PC-3 (cell line): ENCODE results near the gene GIMAP2. TPM values are rescaled to one million over a fixed set of nuclear protein-coding genes. Genes with fewer than 3 reads are reported as not detected.

Experiments
- ATAC-seq: fragments of 200-7000 bp; cut with Tn5 transposase; 2 replicates; pipeline ENCODE4 v1.9.1; 2020; ENCODE audit warnings: mild to moderate bottlenecking, moderate library complexity
- BruUV-seq: library from RNA; stranded (reverse); fragments of 400-500 nt; replicated peaks from 2 replicates; lab custom pipeline; 2021; lab: Mats Ljungman, UMichigan
- CTCF ChIA-PET: fragments of 300-600 bp; sonication (Branson Sonifier 250); formaldehyde crosslinking; loops from one replicate; lab custom pipeline; 2022; ENCODE audit warnings: antibody characterized with exemption; lab: Charles Lee
- POLR2A ChIA-PET: fragments of 300-600 bp; sonication (Branson Sonifier 250); formaldehyde crosslinking; loops from one replicate; lab custom pipeline; 2022; ENCODE audit warnings: antibody characterized with exemption; ENCODE audit not compliant: unreplicated experiment; lab: Charles Lee
- DNase-seq: peaks from one replicate; pipeline ENCODE4 v3.0.0-alpha.2; 2015
- H2AFZ ChIP-seq: fragments of 300-600 bp; sonication (generic); 2 replicates; pipeline ENCODE4 v1.6.0; 2016; ENCODE audit warnings: antibody characterized with exemption, low read length
- H3F3A ChIP-seq: fragments of 300-600 bp; sonication (generic); one replicate; pipeline ENCODE4 v1.6.0; 2017; ENCODE audit warnings: antibody characterized with exemption, low read length, control low read depth, mild to moderate bottlenecking; ENCODE audit not compliant: unreplicated experiment
- H3K27ac ChIP-seq: fragments of 300-600 bp; sonication (generic); 2 replicates; pipeline ENCODE4 v1.5.1; 2016; ENCODE audit warnings: mild to moderate bottlenecking, low read length
- H3K27me3 ChIP-seq: fragments of 300-600 bp; sonication (generic); 2 replicates; pipeline ENCODE4 v1.6.1; 2016; ENCODE audit warnings: low read length, mixed read lengths
- H3K36me3 ChIP-seq: fragments of 300-600 bp; sonication (generic); 2 replicates; pipeline ENCODE4 v1.6.1; 2016; ENCODE audit warnings: low read depth, mixed run types, low read length, mixed read lengths
- H3K4me1 ChIP-seq: fragments of 300-600 bp; sonication (generic); 2 replicates; pipeline ENCODE4 v1.5.1; 2016; ENCODE audit warnings: low read length; ENCODE audit not compliant: insufficient read depth
- H3K4me2 ChIP-seq: fragments of 300-600 bp; sonication (generic); 2 replicates; pipeline ENCODE4 v1.6.0; 2016; ENCODE audit warnings: low read length
- H3K4me3 ChIP-seq: fragments of 300-600 bp; sonication (generic); 2 replicates; pipeline ENCODE4 v1.5.1; 2016; ENCODE audit warnings: mild to moderate bottlenecking, low read length, mixed read lengths
- H3K79me2 ChIP-seq: fragments of 300-600 bp; sonication (generic); 2 replicates; pipeline ENCODE4 v1.6.1; 2017; ENCODE audit warnings: low read length, mixed read lengths
- H3K9ac ChIP-seq: fragments of 300-600 bp; sonication (generic); 2 replicates; pipeline ENCODE4 v1.6.0; 2016; ENCODE audit warnings: mild to moderate bottlenecking, low read length
- H3K9me2 ChIP-seq: fragments of 300-600 bp; sonication (generic); replicated peaks from 2 replicates; pipeline ENCODE4 v1.6.1; 2016; ENCODE audit warnings: mixed run types, low read length, mixed read lengths
- H3K9me3 ChIP-seq: fragments of 300-600 bp; sonication (generic); 2 replicates; pipeline ENCODE4 v1.6.1; 2016; ENCODE audit warnings: low read length, mixed read lengths
- H4K20me1 ChIP-seq: fragments of 300-600 bp; sonication (generic); 2 replicates; pipeline ENCODE4 v1.6.1; 2016; ENCODE audit warnings: low read length, mixed read lengths
- EZH2 ChIP-seq: fragments of 300-600 bp; sonication (generic); IDR thresholded peaks from one replicate; pipeline ENCODE4 v1.6.1; 2017; ENCODE audit warnings: antibody characterized with exemption, mild to moderate bottlenecking, low read length; ENCODE audit not compliant: unreplicated experiment
- EZH2phosphoT487 ChIP-seq: fragments of 300-600 bp; sonication (generic); IDR thresholded peaks from 2 replicates; pipeline ENCODE4 v1.6.1; 2018; ENCODE audit warnings: mild to moderate bottlenecking, antibody characterized with exemption, low read length, borderline replicate concordance
- intact Hi-C: fragments of 100-400 bp; cut with micrococcal nuclease; formaldehyde crosslinking; loops from 2 replicates; pipeline ENCODE4 v1.9.0; 2023
- total RNA-seq: library from RNA; depleted of rRNA; stranded (reverse); fragments of >200 nt; gene quantifications from 2 replicates; pipeline ENCODE4 v1.2.3, GENCODE V29; 2014
- TF ChIP-seq, protein P1 (sequence below): fragments of 300-600 bp; sonication (generic); conservative IDR thresholded peaks from 2 replicates; pipeline ENCODE4 v1.5.1; 2017; ENCODE audit warnings: antibody characterized with exemption, low read depth, mild to moderate bottlenecking, low read length

Gene GIMAP2
- total RNA-seq, 1 experiment from 2014 or later: not detected

DNA sequence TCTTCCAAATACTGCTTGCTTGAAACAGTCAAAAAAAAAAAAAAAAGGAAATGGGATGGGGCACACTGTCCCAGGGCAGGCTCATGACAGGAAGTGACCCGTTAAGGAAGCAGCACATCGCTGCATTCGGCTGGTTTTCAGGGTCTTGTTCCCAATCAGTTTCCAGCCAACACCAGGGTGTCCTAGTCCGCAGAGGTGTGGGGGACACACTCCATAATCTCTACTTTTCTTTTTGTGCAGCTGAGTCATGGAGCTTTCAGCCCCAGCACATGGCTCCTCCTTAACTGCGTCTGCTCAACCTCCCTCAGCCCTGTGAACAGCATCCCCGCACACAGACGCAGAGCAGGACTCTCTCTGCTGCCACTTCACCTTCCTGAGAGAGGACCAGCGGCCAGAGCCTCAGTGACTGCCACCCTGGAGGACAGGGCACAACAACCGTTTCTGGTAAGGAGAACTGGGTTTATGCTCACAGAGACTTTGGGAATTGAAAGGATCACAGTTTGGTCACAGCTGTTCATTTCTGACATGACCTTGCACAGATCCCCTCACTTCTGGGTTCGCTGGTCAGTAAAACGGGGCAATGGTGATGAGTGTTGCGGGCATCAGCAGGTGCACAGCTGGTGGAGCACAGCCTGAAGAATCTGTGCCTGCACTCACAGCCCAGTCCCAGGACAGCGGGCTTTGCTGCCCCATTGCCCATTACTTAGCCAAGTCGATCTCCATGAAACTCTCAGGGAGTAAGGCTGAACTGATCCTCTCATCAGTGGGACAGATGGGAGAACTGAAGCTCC is 52.0 kb downstream of the GIMAP2 start, which contains the start of gene GIMAP5:
GIMAP5 (plus strand) TSS at position 154 of the 791 bp plus-strand sequence. CDS start 3,467 bp downstream, outside the sequence.
- POLR2A ChIA-PET: no interaction called here
- Histone ChIP-seq H3K27me3 (peaks cover 31% of the 10 kb centered on the region), H3K79me2 (no peaks in the 10 kb centered on the region), H3K4me3 (no peak within 1 kb of the TSS), H3K4me1 (peaks cover 10% of the 10 kb centered on the region; the same call in 1 of the 2 replicates), H3F3A (no peaks in the 10 kb centered on the region), H3K9me3 (no peaks in the 10 kb centered on the region), H3K4me2 (0 out of 2 replicates have a peak within 1 kb of the TSS, but pooled peaks have one; percentile 8), H3K36me3 (no peaks in the 10 kb centered on the region), H2AFZ (no peak within 1 kb of the TSS), H4K20me1 (no peaks in the 10 kb centered on the region), H3K9me2 (no peaks in the 10 kb centered on the region), H3K27ac (no peak within 1 kb of the TSS), H3K9ac (no peak within 1 kb of the TSS)
- TF ChIP-seq, protein P1, sequence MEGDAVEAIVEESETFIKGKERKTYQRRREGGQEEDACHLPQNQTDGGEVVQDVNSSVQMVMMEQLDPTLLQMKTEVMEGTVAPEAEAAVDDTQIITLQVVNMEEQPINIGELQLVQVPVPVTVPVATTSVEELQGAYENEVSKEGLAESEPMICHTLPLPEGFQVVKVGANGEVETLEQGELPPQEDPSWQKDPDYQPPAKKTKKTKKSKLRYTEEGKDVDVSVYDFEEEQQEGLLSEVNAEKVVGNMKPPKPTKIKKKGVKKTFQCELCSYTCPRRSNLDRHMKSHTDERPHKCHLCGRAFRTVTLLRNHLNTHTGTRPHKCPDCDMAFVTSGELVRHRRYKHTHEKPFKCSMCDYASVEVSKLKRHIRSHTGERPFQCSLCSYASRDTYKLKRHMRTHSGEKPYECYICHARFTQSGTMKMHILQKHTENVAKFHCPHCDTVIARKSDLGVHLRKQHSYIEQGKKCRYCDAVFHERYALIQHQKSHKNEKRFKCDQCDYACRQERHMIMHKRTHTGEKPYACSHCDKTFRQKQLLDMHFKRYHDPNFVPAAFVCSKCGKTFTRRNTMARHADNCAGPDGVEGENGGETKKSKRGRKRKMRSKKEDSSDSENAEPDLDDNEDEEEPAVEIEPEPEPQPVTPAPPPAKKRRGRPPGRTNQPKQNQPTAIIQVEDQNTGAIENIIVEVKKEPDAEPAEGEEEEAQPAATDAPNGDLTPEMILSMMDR: no peak
- TF ChIP-seq EZH2phosphoT487 (no peak), EZH2 (no peak)
- DNase-seq (no peak), ATAC-seq (no peak)
- intact Hi-C loops: no loop called here
- CTCF ChIA-PET: no interaction called here
- BruUV-seq: no TSS peak

DNA sequence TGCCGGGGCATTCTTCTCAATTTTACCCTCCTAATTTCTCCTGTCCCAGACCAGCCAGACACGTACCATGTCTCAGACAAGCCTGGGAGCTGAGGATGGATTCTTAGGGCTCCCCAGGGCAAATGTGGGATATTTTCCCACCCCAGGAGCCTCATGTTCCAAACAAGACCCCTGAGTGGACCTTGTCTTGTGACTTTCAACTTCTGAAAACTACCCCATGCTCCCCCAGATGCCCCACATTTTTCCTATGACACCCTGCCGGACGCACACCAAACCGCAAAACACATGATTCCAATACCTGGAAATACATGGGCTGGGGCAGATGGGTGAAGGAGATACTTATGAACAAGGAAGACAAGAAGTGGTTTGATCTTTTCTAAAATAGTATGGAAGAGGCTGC is 52.6 kb downstream of the GIMAP2 start:
- peaks cover 38% of the 10 kb centered on the region for H3K27me3 ChIP-seq
- ChIA-PET POLR2A (no interaction called here), CTCF (no interaction called here)
- H3K36me3 ChIP-seq: no peaks in the 10 kb centered on the region
- no peaks in the 10 kb centered on the region for H3K9me3 ChIP-seq
- no peak overlapping the region for H3K9ac ChIP-seq
- H3K4me1 ChIP-seq: peaks cover 10% of the 10 kb centered on the region; the same call in 1 of the 2 replicates
- no peak for ATAC-seq
- no peak for TF ChIP-seq EZH2
- TF ChIP-seq, protein P1: no peak
- no peak for TF ChIP-seq EZH2phosphoT487
- intact Hi-C loops: no loop called here
- no peaks in the 10 kb centered on the region for H3K79me2 ChIP-seq
- no peaks in the 10 kb centered on the region for H4K20me1 ChIP-seq
- 0 out of 2 replicates have a peak overlapping the region, but pooled peaks have one; percentile 8 for H3K4me2 ChIP-seq
- no peak for DNase-seq
- no peak overlapping the region for H2AFZ ChIP-seq
- H3F3A ChIP-seq: no peaks in the 10 kb centered on the region
- H3K27ac ChIP-seq: no peak overlapping the region
- no peaks in the 10 kb centered on the region for H3K9me2 ChIP-seq
- no TSS peak for BruUV-seq
- H3K4me3 ChIP-seq: no peak overlapping the region

DNA sequence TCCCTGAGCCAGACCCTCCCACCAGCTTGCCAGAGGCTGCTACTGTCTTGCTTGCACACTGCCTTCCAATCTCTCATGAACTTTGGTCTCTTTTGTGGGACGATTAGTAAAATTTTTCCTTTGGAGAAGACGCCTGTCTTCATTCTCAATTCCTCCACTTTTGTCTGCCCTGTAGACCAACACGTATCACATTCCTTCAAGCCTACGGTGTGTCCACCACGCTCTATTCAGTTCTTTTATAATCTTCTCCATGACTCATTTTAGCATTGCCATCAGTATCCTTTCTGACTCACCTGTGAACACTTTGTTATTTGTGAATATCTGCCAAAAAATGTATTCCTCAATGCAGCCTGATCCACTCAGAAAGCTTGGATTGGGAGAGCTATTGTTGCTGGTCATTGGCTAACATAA is 53.1 kb downstream of the GIMAP2 start:
- no peaks in the 10 kb centered on the region for H3K36me3 ChIP-seq
- peaks cover 10% of the 10 kb centered on the region; the same call in 1 of the 2 replicates for H3K4me1 ChIP-seq
- ATAC-seq (peak; percentile 88), DNase-seq (peak; percentile 80)
- intact Hi-C loops: no loop called here
- no peaks in the 10 kb centered on the region for H3K79me2 ChIP-seq
- ChIA-PET POLR2A (interaction anchor here (0.7 kb wide), 1 partner anchor 305 kb away, joined by 3 read pairs; no protein-coding TSS in a partner anchor), CTCF (interaction anchor here (1.3 kb wide), 1 partner anchor 138 kb away, joined by 6 read pairs; no protein-coding TSS in a partner anchor)
- no peak for TF ChIP-seq EZH2
- TF ChIP-seq, protein P1: no peak
- no peak for TF ChIP-seq EZH2phosphoT487
- 0 out of 2 replicates have a peak overlapping the region, but pooled peaks have one; percentile 8 for H3K4me2 ChIP-seq
- H2AFZ ChIP-seq: no peak overlapping the region
- peaks cover 41% of the 10 kb centered on the region for H3K27me3 ChIP-seq
- no peak overlapping the region for H3K4me3 ChIP-seq
- no peaks in the 10 kb centered on the region for H3K9me3 ChIP-seq
- no TSS peak for BruUV-seq
- no peaks in the 10 kb centered on the region for H3K9me2 ChIP-seq
- no peak overlapping the region for H3K27ac ChIP-seq
- H3F3A ChIP-seq: no peaks in the 10 kb centered on the region
- H3K9ac ChIP-seq: no peak overlapping the region
- no peaks in the 10 kb centered on the region for H4K20me1 ChIP-seq
